Activated CD4-positive, alpha-beta T cell treated with anti-CD3 and anti-CD28 coated beads, Interleukin-2, amount 50 U/mL, for 16 hours (primary cell): ENCODE measurements around the gene HP1BP3.
A peak's percentile ranks its signal among the peaks of the same experiment; 100 is the strongest.
"Not testable (repeated sequence)": the region's sequence is repeated elsewhere in the genome, so short reads cannot be mapped to it uniquely, and the experiment has no call there.

Experiments
- DNase-seq: peaks from one replicate; pipeline ENCODE4 v3.0.0-alpha.2; 2020

HP1BP3 gene

DNA sequence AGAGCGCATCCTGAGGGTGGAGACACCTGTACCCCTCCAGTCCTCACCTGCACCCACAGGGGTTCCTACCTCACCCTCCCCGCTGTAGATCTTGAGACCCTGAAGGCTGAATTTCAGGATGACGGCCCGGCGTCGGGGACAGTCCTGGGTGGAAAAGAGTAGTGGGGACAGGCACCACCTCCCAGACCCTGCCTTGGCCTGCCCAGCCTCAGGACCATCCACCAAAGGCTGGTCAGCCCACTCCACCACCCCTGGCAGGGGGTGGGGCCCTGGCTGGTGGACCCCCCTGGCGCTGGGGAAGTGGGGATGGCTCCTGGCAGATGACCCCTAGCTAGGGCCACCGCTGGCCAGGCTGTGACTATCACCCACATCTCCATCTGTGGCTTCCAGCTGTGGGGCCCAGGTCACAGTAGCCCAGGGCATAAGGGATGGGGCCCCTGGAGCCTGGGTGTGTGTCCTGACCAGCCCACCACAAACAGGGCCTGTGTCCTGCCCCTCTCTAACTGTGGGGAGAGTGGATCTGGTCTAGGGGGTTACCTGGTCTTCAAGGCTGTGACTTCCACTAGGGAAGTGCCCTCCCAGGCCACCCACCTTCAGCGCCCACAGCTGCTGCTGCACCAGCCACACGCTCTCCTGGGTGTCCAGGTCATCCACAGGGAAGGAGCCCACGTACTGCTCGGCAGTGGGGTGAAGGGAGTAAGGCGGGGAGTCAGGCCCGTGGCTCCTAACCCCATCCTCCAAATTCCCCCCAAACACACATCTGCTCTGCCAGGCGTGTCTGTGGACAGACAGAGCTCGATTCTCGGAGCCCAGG, 60.0 kb downstream of the HP1BP3 start:
- DNase-seq = no peak

DNA sequence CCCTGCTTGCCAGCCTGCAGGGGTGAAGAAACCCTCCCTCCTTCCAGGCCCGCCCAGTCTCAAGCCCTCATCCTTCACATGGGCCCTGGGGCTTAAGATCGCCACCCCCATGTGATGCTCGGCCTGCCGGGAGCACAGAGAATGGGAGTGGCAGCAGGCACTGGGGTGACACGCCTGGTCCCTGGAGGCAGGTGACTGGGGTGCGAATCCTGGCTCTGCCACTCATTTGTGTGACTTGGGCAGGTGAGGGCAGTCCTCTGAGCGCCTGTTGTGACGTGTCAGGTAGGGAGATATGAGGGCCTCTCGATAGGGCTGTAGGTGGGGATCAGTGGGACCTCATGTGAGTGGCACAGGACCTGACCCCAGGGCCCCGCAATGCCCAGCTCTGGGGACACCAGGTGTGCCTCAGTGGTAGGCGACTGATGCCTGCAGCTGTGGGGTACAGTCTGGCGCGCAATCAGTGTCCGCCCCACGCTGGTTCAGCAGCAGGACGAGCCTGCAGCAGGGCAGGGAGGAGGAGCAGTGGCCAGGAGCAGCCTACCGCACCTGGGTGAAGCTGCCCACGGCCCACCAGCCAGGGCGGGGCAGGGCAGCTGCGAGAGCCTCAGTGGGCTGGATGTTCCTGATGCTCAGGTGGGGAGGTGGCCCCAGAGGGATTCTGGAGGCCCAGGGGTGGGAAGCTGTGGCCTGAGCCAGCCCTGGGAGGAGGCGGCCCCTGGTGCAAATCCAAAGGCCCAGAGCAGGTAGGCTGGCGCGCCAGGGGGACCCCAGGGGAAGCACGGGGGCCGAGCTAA, 60.8 kb downstream of the HP1BP3 start:
- no peak for DNase-seq

DNA sequence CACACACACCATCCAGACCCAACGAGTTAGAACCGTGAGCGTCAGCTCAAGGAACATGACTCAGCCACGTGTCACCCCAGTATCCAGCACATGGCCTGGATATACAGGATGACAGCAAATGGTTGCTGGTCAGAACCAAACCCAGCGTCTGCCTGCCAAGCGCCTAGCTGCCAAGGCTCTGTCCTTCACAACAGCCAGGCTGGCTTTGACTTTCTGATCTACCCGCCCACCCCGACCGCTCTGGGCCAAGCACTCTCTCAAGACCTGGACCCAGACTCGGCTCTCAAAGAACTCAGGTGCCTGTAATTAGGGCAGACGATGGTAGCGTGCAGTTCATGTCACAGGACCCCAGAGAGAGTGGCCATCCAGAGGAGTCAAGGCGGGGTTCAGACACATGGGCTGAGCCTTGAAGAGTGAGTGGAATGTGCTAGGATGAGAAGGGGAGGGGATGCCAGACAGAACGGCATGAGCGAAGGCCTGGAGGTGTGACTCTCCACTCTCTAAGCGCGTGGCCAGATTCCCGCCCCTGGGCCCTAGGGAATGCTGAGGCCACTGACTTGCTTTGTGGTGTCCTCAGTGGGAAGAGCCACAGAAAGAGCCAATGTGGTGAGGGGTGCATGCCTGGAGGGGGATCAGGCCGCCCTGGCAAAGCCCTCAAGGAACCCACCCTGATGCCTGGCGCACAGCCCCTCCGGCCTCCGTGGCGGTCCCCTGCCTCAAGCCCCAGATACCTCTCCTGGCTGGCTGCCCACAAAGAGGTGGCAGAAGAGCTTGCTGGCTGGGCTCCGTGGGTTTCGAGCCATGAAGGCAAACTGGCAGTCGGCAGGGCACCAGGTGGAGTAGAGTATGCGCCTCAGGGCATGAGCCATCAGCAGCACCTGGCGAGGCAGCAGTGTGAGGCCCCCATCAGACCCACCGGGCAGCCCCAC, 61.7 kb downstream of the HP1BP3 start:
- no peak for DNase-seq

DNA sequence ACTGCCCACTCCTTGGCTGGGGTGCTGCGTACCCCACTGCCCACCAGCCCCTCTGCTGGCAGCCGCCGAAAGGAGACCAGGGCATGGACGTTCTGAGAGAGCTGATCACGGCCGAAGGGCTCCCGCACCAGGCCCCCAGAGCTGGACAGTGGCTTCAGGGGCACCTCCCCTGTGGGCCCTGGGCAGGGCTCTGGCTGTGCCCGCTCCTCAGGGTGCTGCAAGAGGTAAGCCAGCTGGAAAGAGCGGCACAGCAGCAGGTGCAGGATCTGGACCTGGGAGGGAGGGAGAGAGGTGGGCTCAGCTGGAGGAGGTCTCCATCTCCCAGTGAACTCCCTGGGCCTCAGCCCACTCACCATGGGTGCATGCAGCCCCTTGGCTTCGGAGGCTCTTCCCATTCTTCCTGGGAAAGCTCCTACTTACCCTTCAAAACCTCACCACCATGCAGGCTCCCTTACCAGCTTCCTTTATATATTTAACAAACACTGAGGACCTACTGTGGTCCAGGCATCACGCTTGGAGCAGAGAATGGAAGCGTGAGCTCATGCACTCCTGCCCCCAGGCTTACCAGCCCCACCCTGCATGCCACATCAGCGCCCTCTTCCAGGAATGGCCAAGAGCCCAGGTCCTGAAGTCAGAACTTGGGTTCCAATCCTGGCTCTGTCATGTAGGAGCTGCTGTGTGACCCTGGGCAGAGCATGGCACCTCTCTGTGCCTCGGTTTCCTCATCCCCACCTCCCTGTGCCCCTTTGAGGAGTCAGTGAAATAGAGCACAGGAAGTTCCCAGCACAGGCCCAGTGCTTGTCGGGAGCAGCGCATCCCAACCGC, 62.5 kb downstream of the HP1BP3 start:
- no peak for DNase-seq

DNA sequence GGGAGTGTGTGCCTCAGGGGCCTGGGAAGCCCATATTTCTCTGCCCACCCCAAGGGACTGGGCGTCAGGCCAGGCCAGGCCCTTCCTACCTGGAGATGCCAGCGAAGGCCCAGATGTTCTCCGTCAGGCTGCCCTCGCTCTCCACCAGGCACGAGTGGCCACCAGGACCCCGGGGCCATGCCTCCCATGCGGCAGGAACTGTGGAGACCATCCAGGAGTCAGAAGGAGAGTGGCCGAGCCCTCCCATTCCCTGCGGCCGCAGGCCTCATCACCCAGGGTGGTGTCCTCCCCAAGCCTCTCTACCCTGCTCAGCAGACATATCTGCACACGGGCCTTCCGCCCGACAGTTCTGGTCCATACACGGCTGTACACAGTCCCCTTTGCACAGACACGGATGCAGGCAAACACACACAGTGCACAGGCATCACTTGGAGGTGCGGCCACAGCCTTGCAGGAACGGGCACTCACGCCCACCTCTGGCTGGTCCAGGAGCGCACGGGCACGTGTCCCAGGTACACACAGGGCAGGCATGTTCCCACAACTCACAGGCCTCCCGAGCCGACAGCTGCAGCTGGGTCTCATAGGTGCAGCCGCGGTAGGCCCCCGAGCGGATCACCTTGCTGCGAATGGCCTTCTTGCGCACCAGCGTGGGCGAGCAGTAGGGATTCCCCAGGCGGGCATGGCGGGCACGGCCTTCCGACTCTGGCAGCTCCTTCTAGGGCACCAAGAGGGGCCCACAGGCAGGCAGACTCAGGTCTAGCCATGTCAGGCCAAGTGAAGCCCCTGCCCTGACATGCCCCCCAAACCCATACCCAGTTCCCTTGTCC, 63.4 kb downstream of the HP1BP3 start:
- DNase-seq = no peak

DNA sequence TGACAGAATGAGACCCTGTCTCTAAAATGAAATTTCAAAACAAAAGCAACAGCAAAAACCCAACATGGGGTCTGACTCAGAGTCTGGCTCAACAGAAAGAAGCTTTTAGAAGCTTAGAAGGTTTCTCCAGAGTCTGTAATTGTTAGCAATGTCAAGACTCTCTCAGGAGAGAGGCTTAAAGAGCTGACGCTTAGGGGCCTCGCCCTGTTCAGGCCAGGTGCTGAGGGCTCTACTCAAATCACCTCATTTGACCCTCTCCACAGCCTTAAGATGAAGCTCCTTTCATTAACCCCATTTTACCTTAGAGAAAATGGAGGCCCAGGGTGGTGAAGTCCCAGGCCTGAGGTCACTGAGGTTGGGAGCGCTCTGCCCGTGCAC, 64.0 kb downstream of the HP1BP3 start:
- no peak for DNase-seq

DNA sequence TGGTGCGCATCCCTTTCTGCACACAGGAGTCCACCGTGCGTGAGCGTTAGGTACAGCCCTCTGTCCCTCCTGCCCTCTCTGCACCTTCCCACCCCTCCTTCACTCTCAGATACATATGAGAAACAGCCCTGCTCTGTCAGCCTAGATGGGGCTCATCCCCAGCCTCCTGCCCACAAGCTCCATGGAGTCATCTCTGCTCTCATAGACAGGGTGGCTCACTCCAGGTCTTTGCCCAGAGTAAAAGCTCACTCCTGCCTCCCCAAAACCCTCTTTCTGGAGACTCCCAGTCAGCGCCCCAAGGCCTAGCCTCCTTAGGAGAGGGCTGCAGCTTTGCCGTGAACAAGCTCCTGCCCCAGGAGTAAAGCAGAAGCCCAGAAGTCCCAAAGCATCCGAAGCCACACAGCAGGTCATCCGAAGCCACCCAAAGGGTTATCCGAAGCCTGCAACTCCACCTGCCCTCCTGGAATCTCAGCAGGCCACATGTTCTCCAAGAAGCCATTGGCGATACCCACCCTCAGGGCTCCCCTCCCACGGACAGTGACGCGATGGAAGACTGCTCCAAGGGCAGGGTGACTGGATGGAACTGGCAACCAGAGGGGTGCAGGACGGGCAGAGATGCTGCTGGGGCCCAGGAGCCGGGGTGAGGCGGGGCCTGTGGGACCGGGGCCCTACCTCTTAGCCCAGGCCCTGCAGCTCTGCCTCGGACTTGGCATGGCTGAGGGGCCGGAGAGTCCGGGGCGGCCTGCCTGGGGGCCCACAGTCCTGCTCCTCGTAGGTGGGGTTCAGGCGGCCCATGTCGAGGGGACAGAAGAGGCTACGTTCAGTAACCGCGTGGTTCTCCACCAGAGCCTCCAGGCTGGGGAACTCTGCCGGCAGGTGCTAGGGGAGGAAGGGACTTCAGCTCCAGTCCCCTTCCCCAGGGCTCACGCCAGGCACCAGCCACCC, 65.7 kb downstream of the HP1BP3 start:
- DNase-seq = no peak

DNA sequence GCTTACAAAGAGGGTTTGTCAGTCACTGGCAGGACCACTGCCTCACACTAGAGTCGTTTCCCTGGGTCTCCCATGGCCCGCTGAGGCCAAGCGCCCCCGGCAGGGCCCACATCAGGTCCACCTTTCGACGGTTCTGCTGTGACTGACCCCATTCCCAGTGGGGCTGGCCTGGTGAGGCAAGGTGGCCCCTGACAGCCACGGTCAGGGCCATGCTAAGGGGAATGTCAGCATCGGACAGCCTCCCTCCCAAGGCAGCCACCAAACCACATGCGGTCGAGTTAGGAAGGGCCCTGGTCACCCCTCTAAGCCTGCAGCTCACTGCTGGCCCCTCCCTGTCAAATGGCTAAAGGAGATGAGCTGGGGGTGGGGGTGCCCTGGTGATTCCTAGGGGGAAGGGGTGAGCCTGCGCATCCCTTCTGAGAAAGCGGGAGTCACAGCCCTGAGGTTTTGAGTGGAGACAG, 66.4 kb downstream of the HP1BP3 start:
- DNase-seq = no peak

DNA sequence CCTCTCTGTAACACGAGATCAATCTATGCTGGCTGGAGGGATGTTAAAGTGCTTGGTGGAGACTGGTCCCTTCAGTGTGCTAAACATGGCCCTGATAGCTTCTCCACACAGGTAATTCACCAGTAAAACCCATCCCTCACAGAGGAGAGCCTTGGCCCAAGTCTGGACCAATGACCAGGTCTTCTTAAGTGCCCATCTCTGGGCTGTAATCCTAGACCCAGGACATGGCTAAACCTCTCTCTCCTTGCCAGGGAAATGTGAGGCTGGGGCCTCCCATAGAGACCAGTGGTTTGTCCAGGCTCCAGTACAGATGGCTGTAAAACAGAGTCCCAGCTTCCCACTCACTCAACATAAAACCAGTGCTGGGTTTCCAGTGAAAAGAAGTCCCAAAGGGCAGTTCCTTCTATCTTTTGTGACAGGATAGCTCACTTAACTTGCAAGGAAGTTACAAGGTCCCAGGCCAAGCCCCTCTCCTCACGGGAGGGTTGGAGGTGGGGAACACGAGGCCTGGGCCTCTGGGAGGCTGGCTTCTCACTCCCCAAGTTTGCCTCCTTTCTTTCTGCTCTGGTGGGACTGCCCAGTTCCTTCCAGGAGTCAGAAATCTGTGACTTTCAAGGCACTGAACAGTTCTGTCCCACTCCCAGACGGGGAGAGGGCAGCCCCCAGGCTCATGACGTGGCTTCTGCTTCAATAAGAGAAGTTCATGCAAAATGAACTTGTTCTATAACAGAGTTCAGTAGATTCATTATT, 67.1 kb downstream of the HP1BP3 start:
- no peak for DNase-seq

DNA sequence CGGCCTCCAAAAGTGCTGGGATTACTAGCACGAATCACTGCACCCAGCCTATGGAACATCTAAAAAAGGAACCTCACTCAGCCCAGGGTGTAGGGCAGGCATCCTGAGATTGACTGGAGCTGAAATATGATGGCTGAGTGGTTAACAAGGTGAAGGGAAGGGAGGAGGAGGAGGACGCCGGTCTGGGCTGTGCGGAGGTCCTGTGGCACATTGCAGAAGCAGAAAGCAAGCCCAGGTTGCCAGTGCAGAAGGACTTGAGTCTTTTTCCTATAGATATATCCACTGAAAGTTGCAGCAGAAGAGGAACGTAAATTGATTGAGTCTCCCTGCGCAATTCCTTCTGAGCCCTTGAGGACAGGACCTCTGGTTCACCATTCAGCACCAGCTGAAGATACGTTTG, 67.8 kb downstream of the HP1BP3 start:
- no peak for DNase-seq

DNA sequence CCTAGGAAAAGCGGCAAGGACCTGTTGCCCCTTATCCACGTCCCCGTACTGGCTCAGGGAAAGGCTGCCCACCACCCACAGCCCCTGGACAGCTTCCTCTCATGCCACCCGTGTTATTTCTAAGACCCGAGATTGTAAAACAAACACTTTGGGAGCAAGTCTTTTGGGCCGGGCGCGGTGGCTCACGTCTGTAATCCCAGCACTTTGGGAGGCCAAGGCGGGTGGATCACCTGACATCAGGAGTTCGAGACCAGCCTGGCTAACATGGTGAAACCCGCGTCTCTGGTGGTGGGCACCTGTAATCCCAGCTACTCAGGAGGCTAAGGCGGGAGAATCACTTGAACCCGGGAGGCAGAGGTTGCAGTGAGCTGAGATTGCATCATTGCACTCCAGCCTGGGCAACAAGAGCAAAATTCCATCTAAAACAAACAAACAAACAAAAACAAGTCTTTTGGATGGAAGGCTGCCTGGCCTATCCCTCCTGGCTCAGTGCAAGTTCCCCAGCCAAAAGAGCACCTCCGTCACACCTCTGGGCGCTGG, 68.7 kb downstream of the HP1BP3 start:
- not testable (repeated sequence) for DNase-seq

DNA sequence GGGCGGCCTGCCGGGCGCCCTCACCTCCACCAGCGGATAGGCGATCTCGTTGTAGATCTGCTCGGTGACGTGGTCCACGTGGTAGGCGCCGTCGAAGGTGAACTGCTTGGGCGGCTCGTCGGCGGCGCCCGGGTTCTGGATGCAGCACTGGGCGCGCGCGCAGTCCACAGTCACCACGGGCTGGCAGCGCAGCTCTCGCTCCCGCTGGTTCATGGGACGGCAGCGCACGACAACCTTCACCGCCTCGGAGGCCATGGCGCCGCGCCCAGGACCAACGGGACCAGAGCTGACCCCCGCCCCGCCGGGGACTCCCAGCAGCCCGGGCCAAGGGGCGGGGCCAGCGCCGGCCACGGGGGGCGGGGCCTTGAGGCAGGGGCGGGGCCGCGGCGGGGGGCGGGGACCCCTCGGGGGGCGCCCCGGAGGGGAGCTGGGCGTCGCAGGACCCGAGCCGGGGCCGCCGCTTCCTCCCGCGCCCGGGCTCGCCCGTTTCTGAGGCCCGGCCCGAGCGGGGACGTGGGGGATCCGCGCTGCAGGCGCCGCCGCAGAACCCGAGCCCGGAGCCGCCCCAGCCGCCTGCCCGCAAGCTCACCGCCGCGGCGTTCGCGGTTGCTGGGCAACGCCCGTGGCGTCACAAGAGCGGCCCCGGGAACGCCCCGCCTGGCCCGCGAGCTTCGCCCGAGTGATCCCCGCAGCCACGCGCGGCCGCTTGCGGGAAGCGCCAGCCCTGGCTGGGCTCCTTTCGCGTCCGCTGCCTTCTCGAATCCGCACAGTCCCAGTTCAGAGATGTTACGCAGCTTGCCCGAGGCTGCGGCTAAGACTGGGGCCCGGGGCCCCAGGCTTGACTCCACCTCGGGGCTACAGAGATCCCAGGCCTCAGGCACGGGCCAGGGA, 69.4 kb downstream of the HP1BP3 start, which contains the start of gene KIF17:
TSS of gene KIF17 (minus strand) at position 556 of the 891 bp plus-strand sequence. CDS start at position 255, 301 bp downstream.
- DNase-seq = peak; percentile 50

DNA sequence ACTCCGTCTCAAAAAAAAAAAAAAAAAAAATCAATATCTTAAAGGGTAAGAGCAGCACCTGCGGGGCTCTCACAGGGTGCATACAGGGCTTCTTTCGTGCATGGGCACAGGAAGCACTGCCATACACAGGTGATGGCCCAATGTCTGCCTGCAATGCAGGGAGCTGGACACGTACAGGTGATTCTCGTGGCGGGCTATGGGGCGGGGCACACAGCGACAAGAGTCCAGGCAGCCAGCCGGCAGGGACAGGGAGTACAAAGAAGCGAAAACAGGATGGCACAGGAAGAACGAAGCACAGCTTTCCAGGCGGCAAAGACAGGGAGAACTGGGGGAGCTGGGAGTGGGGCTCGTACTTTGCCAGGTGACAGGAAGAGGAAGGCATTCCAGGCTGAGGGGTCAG, 70.9 kb downstream of the HP1BP3 start:
- no peak for DNase-seq

DNA sequence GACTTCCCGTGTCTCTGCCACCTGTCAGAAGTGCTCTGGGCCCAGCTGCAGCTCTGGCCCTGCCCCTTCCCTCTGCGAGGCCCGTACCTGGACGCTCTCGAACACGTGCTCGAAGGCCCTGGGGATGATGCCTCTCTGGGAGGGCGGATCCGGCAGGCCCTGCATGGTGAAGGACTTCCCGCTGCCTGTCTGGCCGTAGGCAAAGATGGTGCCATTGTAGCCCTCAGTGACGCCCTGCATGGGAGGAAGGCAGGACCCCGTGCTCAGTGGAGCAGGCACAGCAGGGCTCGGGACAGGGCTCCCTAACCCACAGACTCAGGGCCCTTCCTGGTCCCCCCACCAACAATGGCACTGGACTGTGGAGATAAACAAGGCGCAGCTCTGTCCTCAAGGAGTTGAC, 71.7 kb downstream of the HP1BP3 start:
- no peak for DNase-seq

DNA sequence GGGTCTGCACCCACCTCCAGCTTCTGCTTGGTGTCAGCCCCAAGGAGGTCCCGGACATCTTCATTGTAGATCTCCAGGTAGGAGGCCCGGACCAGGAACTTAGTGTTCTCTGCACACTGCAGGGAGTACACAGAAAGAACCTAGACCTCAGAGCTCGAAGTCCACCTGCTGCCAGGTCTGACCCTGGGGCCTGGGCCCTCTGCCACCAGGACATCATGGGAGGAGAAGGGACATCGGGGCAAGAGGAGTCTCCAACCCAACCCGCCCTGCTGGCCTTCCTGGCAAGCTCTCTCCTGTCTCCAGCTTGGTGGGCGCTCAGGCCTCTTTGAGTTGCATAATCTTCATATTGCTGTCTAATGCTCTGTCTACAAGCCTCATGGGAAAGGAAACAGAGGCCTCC, 73.7 kb downstream of the HP1BP3 start:
- no peak for DNase-seq

DNA sequence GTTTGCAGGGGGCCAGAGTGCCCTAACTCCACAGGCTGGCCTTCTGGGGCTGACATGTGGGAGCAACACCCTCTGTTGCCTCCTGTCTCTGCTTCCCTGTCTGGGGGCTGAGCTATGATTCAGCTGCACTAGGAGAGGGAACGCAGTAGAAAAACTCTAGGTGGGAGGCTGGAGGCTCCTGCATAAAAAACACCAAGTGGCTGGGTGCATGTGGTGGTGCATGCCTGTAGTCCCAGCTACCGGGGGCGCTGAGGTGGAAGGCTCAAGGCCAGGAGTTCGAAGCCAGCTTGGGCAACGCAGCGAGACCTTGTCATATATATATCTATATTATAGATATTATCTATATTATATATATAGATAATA, 74.9 kb downstream of the HP1BP3 start:
- no peak for DNase-seq

DNA sequence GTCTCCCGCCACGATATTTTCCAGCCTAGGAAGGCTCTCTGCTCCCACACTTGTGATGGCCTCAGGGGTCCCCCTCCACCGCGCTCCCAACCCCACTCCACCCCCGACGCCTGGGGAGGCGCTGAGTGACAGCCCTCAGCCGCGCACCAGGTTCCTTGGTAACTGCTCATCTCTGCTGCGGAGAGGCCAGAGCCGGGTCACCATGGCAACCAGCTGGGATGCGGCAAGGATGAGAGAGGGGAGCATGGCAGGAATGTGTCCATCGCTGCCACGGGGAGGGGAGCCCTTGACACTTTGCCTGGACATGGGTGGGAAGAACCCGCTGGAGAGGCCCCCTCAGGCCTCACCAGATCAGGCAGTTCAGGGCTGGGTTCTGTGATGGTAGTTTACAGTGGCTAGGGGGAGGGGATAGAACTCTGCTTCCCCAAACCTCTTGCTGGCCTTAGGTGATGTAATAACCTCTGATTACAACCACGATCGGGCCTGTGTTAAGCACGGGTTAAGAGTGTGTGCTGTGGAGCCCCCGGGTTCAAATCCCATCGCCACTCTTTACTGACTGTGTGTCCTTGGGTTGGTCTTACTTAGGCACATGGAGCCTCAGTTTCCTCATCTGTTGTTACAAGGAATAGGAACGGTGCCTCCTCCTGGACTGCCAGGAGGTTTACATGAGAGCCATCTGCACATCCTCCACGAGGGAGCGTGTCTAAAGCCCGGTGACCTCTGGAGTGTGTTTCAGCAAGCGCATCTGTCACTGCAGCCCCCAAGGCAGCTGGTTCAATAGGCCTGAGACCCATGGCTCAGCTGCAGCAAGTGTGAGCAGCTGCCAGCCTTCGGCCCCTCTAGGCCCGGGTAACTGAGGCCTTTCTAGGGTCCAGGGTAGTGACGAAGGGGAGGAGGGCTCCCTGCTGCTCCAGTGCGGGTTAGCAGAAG, 75.6 kb downstream of the HP1BP3 start:
- DNase-seq = no peak
